ENCODE data around the gene SLC22A12.

Gene SLC22A12

GRCh38 chr11:64604458-64605243 lies 13.6 kb downstream of the SLC22A12 start:
- no peak for DNase-seq (ENCODE audit: low read depth in 2 of 2)

DNA sequence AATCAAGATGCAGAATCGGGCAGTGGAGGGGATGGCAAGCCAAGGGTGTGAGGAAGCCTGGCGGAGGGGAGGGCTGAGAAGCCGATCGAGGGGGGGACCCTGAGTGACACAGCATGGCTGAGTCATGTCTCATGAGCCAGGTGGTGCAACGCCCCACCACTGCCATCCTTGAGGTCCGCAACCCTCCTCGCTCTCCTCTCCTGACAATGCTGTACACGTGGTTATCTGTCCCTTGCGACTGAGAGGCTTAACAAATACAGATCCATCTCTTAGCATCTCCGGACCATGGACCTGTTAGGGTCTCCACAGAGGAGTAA lies 14.2 kb downstream of the SLC22A12 start:
- no peak for DNase-seq (ENCODE audit: low read depth in 2 of 2)

DNA sequence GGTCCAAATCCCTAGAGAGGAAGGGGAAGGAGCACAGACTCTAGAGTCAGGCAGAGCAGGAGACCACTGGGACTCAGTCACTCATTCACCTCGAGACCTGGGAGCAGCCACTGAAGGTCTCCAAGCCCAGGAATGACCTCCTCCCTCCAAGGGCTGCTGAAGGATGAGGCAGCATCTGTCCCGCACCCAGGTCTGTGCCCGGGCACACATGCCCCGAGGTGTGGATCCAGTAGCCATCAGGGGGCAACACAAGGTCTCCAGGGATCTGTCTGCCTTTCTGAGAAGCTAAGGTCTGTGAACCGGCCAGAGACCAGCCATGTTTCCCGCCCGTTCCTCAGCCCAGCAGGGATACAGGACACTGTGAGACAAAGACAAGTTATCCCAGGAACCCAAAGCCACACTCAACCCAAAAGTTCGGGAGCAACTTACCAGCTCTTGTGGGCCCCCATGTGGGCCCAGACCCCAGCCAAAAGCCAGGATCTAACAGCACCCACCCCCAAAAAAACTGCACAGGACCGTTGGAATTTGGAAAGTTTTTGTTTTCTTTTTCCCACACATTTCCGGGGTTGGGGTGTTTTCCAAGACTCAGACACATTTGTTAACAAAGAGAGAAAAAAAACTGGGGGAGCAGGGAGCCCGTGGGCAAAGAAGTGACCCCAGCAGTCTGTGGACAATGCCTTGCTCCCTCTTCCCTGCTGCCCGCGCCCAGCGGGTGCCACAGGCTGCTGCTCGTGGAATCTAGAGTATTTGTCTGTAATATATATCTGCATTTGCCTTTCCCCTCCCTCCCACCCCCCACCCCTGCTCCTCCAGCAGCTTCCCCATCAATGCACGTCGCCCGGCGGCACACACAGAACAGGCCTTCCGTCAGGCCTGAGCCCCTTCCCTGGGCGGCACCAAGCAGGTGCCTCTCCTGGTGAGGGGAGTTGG lies 14.9 kb downstream of the SLC22A12 start:
- DNase-seq (ENCODE audit: low read depth in 2 of 2), result no peak

DNA sequence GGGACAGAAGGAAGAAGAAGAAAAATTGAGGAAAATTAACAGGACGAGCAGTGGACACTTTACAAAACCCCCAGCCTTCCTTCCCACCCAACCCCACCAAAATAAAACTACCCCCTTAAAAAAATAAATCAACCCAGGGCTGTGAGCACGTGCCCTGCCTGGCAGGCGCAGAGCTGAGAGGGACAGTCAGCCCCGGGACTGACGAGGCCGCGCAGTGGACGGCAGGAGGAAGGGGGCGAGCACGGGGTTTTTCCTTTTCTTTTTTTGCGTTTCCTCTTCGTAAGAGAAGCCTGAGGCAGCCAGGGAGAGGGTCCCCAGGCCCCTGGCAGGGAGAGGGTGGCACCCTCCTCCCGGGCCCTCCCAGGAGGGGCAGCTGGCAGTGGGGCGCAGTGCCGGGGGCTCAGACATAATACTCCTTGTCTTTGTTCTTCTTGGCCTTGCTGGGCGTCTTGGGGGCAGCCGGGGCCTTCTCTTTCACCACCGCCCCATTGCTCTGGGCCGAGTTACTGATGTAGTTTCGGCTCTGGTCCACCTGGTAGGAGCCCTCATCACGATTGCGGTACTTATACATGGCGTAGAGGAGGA lies 15.9 kb downstream of the SLC22A12 start:
- DNase-seq (ENCODE audit: low read depth in 2 of 2), result no peak

DNA sequence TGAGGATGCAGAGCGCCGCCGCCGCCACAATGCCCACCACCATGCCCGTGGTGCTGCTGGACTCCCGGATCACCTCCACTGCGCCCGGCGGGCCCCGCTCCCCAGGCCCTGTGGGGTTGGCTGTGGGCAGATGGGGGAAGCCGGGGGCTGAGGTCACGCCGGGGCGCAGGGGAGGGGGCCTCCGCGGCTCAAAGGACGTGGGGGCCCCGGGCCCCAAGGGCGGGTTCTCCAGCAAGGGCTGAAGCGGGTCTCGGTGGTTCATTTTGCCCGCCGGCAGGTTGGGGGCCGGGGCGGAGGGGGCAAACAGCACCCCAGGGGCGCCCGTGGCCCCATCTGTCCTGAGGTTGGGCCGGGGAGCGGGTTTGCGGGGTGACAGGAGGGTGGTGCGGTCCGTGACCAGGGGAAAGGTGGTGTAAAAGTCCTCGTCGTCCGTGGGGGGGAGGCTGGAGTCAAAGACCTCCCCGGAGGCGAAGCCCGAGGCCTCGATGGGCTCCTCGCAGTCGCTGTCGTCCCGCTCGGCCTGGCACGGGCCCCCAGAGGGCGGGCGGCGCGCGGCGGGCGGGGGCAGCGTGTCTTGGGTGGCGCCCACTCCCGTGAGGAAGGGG lies 16.5 kb downstream of the SLC22A12 start:
- no peak for DNase-seq (ENCODE audit: low read depth in 2 of 2)

DNA sequence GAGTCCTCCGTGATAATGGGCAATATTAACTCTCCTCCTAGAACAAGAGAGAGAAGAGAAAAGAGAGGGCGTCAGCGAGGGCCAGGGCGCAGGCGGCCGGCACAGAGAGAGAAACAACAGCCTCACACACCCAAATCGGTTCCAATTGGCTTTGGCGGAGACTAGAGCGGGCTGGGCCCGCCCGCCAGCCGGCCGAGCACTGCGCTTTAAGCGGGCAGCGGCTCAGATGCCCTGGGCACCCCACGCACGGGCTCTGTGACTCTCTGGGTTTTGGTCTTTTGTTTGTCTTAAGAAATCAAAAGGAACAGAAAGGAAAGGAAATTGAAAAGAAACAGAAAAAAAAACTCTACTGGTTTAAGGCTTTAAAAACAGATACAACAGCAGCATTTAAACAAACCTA lies 17.0 kb downstream of the SLC22A12 start:
- no peak for DNase-seq (ENCODE audit: low read depth in 2 of 2)

- DNase-seq (ENCODE audit: low read depth in 2 of 2), result no peak
These were observed 17.6 kb downstream of the SLC22A12 start for GRCh38 chr11:64608636-64609035.

DNA sequence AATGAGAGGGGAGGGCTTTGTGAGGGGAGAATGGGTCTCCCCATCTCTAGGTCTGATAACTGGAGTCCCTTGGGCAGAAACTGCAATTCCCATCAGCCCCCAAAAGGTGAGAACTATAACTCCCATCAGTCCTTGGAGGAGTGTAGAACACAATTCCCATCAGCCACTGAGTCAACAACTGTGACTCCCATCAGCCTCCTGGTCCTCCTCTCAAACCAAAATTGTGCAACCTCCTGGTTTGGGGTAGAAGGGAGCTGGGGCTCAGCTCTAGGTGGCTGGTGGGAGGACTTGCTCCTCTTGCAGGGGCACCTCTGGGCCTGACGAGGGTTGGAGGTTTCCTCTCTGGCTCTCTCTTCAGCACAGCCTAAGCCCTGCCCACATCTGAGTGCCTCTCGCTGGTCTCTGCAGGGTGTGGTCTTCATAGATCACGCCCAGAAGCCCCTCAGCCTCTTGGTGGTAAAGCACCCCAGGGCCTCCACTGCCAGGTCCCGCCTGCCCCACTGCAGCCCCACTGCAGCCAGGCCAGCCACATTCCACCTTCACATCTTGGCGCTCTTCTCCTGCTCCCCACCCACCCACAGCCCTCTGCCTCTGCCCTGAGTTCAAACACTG lies 18.5 kb downstream of the SLC22A12 start:
- no peak for DNase-seq (ENCODE audit: low read depth in 2 of 2)

DNA sequence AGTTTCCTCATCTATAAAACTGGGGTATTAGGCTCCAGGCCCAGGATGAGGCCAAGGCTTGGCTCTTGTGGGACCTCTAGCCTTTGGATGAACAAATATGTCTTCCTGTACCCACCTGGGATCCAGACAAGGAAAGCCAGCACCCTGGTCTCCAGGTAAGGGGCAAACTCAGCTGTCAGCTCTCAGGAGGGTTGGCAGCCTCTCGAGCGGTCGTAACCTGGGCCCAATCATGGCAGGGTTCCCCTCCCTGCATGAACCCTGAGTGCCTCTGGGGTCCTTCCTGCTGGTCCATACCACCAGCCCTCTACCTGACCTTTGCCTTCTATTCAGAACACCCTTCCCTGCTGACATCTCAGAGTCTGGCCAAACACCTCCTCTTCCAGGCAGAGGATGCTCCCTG lies 19.6 kb downstream of the SLC22A12 start:
- DNase-seq (ENCODE audit: low read depth in 2 of 2), result no peak

GRCh38 chr11:64611176-64611575 lies 20.2 kb downstream of the SLC22A12 start:
- no peak for DNase-seq (ENCODE audit: low read depth in 2 of 2)

GRCh38 chr11:64611869-64612646 lies 21.0 kb downstream of the SLC22A12 start:
- no peak for DNase-seq (ENCODE audit: low read depth in 2 of 2)

GRCh38 chr11:64613648-64614047 lies 22.6 kb downstream of the SLC22A12 start:
- no peak for DNase-seq (ENCODE audit: low read depth in 2 of 2)

DNA sequence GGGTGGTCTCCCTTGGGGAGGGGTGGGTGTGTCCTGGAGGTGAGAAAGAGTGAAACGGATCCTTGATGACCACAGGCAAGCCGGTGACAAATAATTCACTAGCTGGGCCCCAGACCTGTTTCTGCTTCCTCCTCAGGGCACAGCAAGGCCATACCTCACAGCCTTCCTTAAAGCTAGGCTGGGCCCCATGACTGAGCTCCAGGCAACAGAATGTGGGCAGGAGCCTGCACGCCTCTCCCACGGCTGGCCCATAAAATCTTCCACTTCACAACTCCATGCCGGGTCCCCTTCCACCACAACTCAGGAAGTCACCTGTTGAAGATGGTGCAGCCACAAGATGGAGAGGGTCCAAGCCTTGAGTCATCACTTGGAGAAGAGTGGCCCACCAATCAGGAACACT lies 23.9 kb downstream of the SLC22A12 start:
- no peak for DNase-seq (ENCODE audit: low read depth in 2 of 2)

GRCh38 chr11:64616817-64617216 lies 25.8 kb downstream of the SLC22A12 start:
- DNase-seq (ENCODE audit: low read depth in 2 of 2), result no peak

GRCh38 chr11:64619196-64619595 lies 28.2 kb downstream of the SLC22A12 start:
- no peak for DNase-seq (ENCODE audit: low read depth in 2 of 2)

DNA sequence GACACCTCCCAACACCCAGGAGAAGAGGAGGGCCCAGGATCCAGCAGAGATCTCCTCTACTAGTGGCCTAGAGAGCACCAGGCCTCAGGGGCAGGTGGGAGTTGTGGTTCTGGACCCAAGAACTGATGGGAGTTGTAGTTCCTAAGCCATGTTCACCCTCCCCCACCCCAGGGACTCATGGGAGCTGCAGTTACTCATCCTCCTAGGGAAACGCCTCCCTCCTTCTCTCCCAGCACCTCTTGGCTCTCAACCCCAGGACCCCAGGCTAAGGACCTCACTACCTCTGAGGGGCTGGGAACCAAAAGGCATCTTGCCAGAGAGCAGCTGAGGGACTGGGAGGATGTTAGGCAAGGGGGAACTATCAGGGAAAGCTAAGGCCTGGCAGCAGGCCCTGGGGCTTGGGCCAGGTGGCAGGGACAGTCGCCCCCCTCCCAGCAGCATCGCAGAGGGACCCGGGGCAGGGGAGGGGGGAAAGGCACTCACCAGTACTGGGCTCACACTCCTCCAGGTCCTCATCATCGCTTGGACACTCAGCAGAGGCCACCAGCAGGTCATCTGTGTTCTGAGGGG lies 28.9 kb downstream of the SLC22A12 start:
- no peak for DNase-seq (ENCODE audit: low read depth in 2 of 2)

GRCh38 chr11:64620381-64620971 lies 29.5 kb downstream of the SLC22A12 start:
- no peak for DNase-seq (ENCODE audit: low read depth in 2 of 2)

- no peak for DNase-seq (ENCODE audit: low read depth in 2 of 2)
These were observed 30.4 kb downstream of the SLC22A12 start for GRCh38 chr11:64621283-64622019.

GRCh38 chr11:64622681-64623080 lies 31.7 kb downstream of the SLC22A12 start:
- DNase-seq (ENCODE audit: low read depth in 2 of 2), result no peak

All from stimulated activated CD4-positive, alpha-beta T cell treated with anti-CD3 and anti-CD28 coated beads, Interleukin-12 subunit alpha, Interleukin-12 subunit beta, amount 100 ng/mL, for 24 hours (primary cell).